Activated CD4-positive, CD25-positive, alpha-beta regulatory T cell (primary cell): ENCODE data around the gene NOD2.
A peak's percentile ranks its signal among the peaks of the same experiment; 100 is the strongest.

Source experiments
- DNase-seq, 4 experiments: peaks; one replicate each; lab custom pipeline; 2025; lab: John Stamatoyannopoulos, UW

Gene NOD2

GRCh38 chr16:50692999-50693781 is at the start of gene NOD2:
NOD2 (plus strand) TSS chr16:50693606; CDS start chr16:50699496, 5,890 bp downstream.
- no peak for DNase-seq

GRCh38 chr16:50644245-50644644 is 49.2 kb upstream of the NOD2 start:
- DNase-seq = no peak

DNA sequence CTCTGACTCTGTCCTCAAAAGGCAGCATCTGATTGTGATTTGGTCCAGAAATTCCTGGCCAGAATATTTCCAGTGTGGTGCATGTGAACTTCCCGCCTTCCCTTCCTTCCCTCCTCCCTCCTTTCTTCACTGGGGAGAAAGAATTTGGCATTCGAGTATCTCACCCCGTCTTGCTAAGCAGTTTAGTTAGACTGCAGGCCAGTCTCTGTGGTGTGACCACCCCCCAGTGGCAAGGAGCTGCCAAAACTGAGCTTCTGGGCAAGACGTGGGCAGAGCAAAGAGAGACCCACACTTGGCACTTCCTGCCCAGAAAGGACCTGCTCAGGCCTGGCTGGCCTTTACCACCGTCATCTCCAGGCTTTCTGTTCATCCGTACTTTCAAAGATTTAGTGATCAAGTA is 48.7 kb upstream of the NOD2 start:
- DNase-seq = no peak

GRCh38 chr16:50645563-50646220 is 47.7 kb upstream of the NOD2 start:
- DNase-seq = no peak

GRCh38 chr16:50646345-50646744 is 47.1 kb upstream of the NOD2 start:
- no peak for DNase-seq

- no peak for DNase-seq
These were observed 41.5 kb upstream of the NOD2 start for GRCh38 chr16:50651835-50652438.

- no peak for DNase-seq
These were observed 40.5 kb upstream of the NOD2 start for GRCh38 chr16:50652836-50653425.

- no peak for DNase-seq
These were observed 39.5 kb upstream of the NOD2 start for GRCh38 chr16:50653633-50654519.

DNA sequence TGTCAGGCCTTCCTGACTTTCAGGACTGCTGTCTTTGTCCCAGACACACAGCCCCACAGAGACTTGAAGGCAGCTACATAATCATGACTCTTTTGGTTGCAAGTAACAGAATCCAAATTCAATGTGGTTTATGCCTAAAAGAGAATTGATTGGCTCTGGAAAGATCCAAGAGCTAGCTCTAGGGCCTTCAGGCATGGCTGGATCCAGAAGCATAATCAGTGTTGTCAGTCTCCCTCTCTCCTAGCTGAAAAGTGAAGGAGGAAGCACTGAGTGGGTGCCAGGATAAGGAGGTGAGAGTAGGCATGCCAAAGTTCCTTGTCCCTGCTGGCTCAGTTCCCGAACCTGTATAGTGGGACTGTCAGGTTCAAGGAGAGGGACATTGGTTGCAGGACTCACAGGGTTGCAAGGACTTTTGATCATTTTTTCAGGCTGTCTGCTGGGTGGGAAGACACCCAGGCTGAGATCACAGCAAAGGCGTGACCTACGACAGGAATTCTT is 37.8 kb upstream of the NOD2 start:
- no peak for DNase-seq

- no peak for DNase-seq
These were observed 36.2 kb upstream of the NOD2 start for GRCh38 chr16:50657241-50657640.

GRCh38 chr16:50659806-50660205 is 33.6 kb upstream of the NOD2 start:
- no peak for DNase-seq

- no peak for DNase-seq
These were observed 31.0 kb upstream of the NOD2 start for GRCh38 chr16:50662306-50662940.

DNA sequence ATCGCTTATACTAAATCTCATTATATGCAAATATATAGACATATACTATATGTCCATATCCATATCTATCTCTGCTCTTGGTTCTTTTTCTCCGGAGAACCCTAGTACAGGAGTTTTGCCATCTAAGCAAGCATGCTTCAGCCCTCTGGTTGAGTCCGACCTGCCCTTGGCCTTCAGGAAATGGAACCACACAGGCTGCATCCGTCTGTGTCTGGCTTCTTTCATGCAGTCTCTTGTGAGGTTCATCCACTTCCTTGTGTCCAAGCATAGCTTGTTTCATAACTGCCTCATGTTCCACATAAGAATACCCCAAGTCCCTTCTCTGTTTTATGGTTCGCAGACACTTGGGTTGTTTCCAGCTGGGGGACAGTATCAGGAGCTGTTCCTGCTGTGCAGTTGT is 29.1 kb upstream of the NOD2 start:
- no peak for DNase-seq

- DNase-seq = peak; percentile 61 to 76 (median 68)
These were observed 28.1 kb upstream of the NOD2 start for GRCh38 chr16:50665128-50665878.

- DNase-seq = no peak
These were observed 26.5 kb upstream of the NOD2 start for GRCh38 chr16:50666658-50667496.

DNA sequence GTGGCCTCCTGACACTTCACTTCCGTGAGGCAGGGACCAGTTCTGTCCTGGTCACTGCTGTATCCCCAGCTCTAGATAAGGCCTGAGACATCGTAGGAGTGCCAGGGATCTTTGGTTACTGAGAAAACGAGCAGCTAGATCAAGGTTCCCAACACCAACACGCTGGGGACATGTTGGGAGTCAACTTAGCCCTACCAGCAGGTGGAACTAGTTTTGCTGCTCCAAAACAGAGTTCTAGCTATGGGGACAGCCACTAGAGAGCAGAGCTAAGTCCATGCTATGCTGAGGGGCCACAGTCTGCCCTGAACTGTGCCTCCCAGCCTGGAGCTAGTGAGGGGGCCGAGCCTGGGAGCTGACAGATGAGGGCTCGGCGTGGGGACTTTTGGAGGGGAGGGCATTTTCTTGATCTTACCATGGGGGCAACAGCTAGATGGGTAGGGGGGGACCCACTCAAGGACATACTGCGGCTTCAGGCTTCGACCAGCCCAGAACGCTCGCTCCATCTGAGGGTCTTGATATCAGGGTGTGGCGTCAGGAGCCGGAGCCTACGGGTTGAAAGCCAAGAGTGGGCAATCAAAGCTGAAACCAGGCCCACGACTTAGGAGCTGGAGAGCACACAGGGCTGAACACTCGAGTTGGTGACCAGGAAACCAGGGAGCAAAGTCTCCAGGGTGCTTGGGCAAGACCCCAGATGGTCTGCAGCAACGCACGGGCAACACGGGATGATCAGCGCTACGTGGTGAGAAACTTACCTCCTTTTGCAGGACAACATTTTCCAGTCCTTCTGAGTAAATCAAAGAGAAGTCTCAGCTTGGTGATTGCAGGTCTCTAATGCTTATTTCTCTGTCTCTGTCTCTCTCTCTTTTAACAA is 25.7 kb upstream of the NOD2 start:
- no peak for DNase-seq

DNA sequence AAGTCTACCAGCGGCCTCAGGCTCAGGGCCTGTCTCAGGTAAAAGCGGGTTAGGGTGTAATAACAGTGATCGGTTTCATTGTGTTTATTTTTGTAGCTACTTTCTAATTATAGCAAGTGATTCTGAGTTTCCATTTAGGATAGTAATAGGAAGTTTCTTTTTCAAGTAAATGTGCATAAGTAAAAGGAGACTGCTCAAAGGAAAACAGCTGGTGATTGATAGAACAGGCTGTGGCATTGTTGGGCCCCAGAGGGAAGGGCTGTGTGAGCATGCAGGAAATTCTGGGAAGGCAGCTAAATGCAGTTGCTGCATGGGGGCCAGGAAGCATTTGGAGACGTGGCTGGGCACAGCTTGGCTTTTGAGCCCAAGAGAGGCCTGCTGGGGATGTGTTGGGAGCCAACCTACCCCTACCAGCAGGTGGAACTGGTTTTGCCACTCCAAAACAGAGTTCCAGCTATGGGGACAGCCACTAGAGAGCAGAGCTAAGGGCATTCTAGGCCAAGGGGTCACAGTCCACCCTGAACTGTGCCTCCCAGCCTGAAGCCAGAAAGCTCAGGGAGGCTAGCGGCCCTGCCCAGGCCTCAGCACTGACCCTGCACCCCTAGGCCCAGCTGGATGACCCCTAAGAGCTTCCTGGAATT is 24.9 kb upstream of the NOD2 start:
- no peak for DNase-seq

DNA sequence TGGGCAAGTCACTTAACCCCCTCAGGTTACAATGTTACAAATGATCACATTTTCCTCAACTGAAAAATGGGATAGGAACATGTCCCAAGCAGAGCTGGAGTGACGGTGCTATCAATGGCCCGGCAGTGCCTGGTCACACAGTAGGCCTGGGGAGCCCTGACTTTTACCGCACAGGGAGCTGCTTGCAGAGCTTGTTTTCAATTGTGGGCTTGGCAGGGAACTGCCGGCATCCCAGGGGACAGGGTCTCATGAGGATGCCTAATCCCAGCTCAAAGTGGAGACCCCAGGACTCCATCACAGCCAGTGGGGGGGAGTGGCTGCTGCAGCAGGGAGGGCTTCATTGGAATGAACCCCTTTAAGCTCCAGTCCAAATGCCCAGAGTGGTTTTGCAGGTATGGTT is 23.7 kb upstream of the NOD2 start:
- DNase-seq = no peak
